Endothelial cell of umbilical vein (primary cell): ENCODE data around the gene ZBTB40. TPM values are rescaled to one million over a fixed set of nuclear protein-coding genes. Genes with fewer than 3 reads are reported as not detected.

ENCODE experiments used
- BruUV-seq: library from RNA; stranded (reverse); fragments of 400-500 nt; replicated peaks from 2 replicates; lab custom pipeline; 2021; lab: Mats Ljungman, UMichigan
- CTCF ChIA-PET: fragments of 300-600, 350-600 bp; sonication (Branson Sonifier 250); formaldehyde crosslinking; loops from one replicate; lab custom pipeline; 2021; ENCODE audit warnings: antibody characterized with exemption, inconsistent platforms; lab: Charles Lee
- POLR2A ChIA-PET: fragments of 300-600, 350-600 bp; sonication (Branson Sonifier 250); formaldehyde crosslinking; loops from one replicate; lab custom pipeline; 2021; ENCODE audit warnings: antibody characterized with exemption, inconsistent platforms; lab: Charles Lee
- DNase-seq: peaks from one replicate; pipeline ENCODE4 v3.0.0-alpha.2; 2011; ENCODE audit warnings: low read depth, low spot score
- FAIRE-seq: peaks from 2 replicates; lab custom pipeline; 2011; peaks lifted over from hg19 to GRCh38; lab: Jason Lieb, UNC
- H2AFZ ChIP-seq: 2 replicates; pipeline ENCODE4 v1.6.0; 2012; ENCODE audit warnings: low read depth, low read length, control low read depth, inconsistent platforms
- H3K27ac ChIP-seq: 2 replicates; pipeline ENCODE4 v1.5.1; 2011; ENCODE audit warnings: low read depth, mild to moderate bottlenecking, control low read depth, low read length, moderate library complexity; ENCODE audit not compliant: insufficient read depth
- H3K27me3 ChIP-seq, 2 experiments: 2 replicates each; pipeline versions ENCODE4 v1.6.0 to v1.6.1; 2011; ENCODE audit warnings: low read length in 2 of 2, mixed read lengths in 1 of 2; ENCODE audit not compliant: control insufficient read depth in 2 of 2, insufficient read depth in 2 of 2
- H3K36me3 ChIP-seq, 2 experiments: 2 replicates in 1 of 2; 3 replicates in 1 of 2; pipeline ENCODE4 v1.5.1; 2011; ENCODE audit warnings: low read length in 2 of 2, mild to moderate bottlenecking in 1 of 2, moderate library complexity in 1 of 2; ENCODE audit not compliant: control insufficient read depth in 2 of 2, insufficient read depth in 2 of 2; ENCODE audit errors: extremely low read depth in 1 of 2
- H3K4me1 ChIP-seq: 3 replicates; pipeline ENCODE4 v1.5.1; 2011; ENCODE audit warnings: mild to moderate bottlenecking, low read length; ENCODE audit not compliant: control insufficient read depth, insufficient read depth; ENCODE audit errors: extremely low read depth
- H3K4me2 ChIP-seq: 2 replicates; pipeline ENCODE4 v1.6.1; 2011; ENCODE audit warnings: low read length, control low read depth, mixed read lengths; ENCODE audit not compliant: insufficient read depth
- H3K4me3 ChIP-seq, 3 experiments: fragments of 200-600 bp in 1 of 3; sonication (generic), shearing (Covaris generic) in 1 of 3; replicated peaks in 1 of 3; 2 replicates each; pipeline ENCODE4 v1.5.1; 2011 to 2016; ENCODE audit warnings: control low read depth in 3 of 3, low read length in 3 of 3, mild to moderate bottlenecking in 2 of 3, inconsistent platforms in 1 of 3, low read depth in 1 of 3, moderate library complexity in 1 of 3; ENCODE audit not compliant: insufficient read depth in 1 of 3
- H3K79me2 ChIP-seq: 2 replicates; pipeline ENCODE4 v1.6.0; 2012; ENCODE audit warnings: low read length, inconsistent platforms; ENCODE audit not compliant: control insufficient read depth, insufficient read depth
- H3K9ac ChIP-seq: replicated peaks from 2 replicates; pipeline ENCODE3; 2011; ENCODE audit warnings: low read length, control low read depth; ENCODE audit not compliant: insufficient read depth; ENCODE audit errors: extremely low read depth
- H3K9me1 ChIP-seq: replicated peaks from 3 replicates; pipeline ENCODE4 v1.6.0; 2011; ENCODE audit warnings: mild to moderate bottlenecking, low read length; ENCODE audit not compliant: control insufficient read depth, insufficient read depth; ENCODE audit errors: extremely low read depth
- H3K9me3 ChIP-seq: replicated peaks from 2 replicates; pipeline ENCODE4 v1.5.1; 2012; ENCODE audit warnings: low read length, inconsistent platforms; ENCODE audit not compliant: control insufficient read depth, insufficient read depth
- H4K20me1 ChIP-seq: replicated peaks from 2 replicates; pipeline ENCODE3; 2011; ENCODE audit warnings: mild to moderate bottlenecking, low read length; ENCODE audit not compliant: control insufficient read depth, insufficient read depth; ENCODE audit errors: extremely low read depth
- EZH2 ChIP-seq: IDR thresholded peaks from 2 replicates; pipeline ENCODE4 v1.6.1; 2012; ENCODE audit warnings: borderline replicate concordance, low read depth, mild to moderate bottlenecking, moderate library complexity, low read length, inconsistent platforms; ENCODE audit not compliant: severe bottlenecking
- FOS ChIP-seq: IDR thresholded peaks from 2 replicates; pipeline ENCODE4 v1.6.1; 2011; ENCODE audit warnings: mild to moderate bottlenecking, low read length, moderate library complexity, borderline replicate concordance; ENCODE audit not compliant: insufficient read depth
- GATA2 ChIP-seq: IDR thresholded peaks from 2 replicates; pipeline ENCODE4 v1.7.0; 2011; ENCODE audit warnings: low read depth, mild to moderate bottlenecking, moderate library complexity, mixed read lengths, low read length; ENCODE audit not compliant: insufficient read length, insufficient read depth
- JUN ChIP-seq: IDR thresholded peaks from 2 replicates; pipeline ENCODE4 v1.6.1; 2011; ENCODE audit warnings: borderline replicate concordance, low read depth; ENCODE audit not compliant: insufficient read length, insufficient read depth
- MYC ChIP-seq: IDR thresholded peaks from one replicate; pipeline ENCODE4 v1.6.1; 2011; ENCODE audit warnings: mild to moderate bottlenecking, low read depth, low read length
- POLR2A ChIP-seq: IDR thresholded peaks from 2 replicates; pipeline ENCODE4 v1.6.1; 2012; ENCODE audit warnings: low read depth, mild to moderate bottlenecking, control low read depth, low read length
- POLR2AphosphoS5 ChIP-seq: IDR thresholded peaks from 2 replicates; pipeline ENCODE4 v1.6.1; 2012; ENCODE audit warnings: low read depth, mild to moderate bottlenecking, control low read depth, low read length, moderate library complexity; ENCODE audit not compliant: insufficient read depth
- dilution Hi-C: fragments of 300-500 bp; cut with MboI; formaldehyde crosslinking; loops from one replicate; pipeline ENCODE4 v1.15.0; 2019; ENCODE audit warnings: low sequenced_read_pairs; ENCODE audit not compliant: extremely low pct_ligation_motif_present
- intact Hi-C: fragments of 100-400 bp; cut with micrococcal nuclease; formaldehyde crosslinking; loops from one replicate; pipeline ENCODE4 v1.10.0; 2022
- polyA plus RNA-seq, 4 experiments: library from polyadenylated mRNA; depleted of rRNA in 3 of 4; stranded (reverse) in 3 of 4; unstranded in 1 of 4; fragments of >200 nt; gene quantifications; 2 replicates each; pipeline versions ENCODE4 v1.2.1 to v1.2.3, GENCODE V29; 2011 to 2012; ENCODE audit warnings: missing spikeins in 1 of 4
- total RNA-seq: library from RNA; stranded (reverse); gene quantifications from 2 replicates; pipeline ENCODE4 v1.2.3, GENCODE V29; 2021
- TF ChIP-seq, protein P1 (sequence below), 2 donors: IDR thresholded peaks; 1 replicate in 1 of 2; 2 replicates in 1 of 2; pipeline ENCODE4 v1.5.1; 2011; ENCODE audit warnings: low read length in 2 of 2, mild to moderate bottlenecking in 2 of 2, moderate library complexity in 2 of 2, control low read depth in 1 of 2, inconsistent platforms in 1 of 2, low read depth in 1 of 2; ENCODE audit not compliant: insufficient read depth in 1 of 2; ENCODE audit errors: extremely low read depth in 1 of 2
- TF ChIP-seq, protein P2 (sequence below): IDR thresholded peaks from 2 replicates; pipeline ENCODE4 v1.6.1; 2011; ENCODE audit not compliant: insufficient read depth, insufficient read length

Gene ZBTB40
- total and polyA plus RNA-seq, 2 donors (not counting 3 experiments of a cell fraction or from before 2014, with no cell fraction given) = 12.3 to 21.3 TPM

DNA sequence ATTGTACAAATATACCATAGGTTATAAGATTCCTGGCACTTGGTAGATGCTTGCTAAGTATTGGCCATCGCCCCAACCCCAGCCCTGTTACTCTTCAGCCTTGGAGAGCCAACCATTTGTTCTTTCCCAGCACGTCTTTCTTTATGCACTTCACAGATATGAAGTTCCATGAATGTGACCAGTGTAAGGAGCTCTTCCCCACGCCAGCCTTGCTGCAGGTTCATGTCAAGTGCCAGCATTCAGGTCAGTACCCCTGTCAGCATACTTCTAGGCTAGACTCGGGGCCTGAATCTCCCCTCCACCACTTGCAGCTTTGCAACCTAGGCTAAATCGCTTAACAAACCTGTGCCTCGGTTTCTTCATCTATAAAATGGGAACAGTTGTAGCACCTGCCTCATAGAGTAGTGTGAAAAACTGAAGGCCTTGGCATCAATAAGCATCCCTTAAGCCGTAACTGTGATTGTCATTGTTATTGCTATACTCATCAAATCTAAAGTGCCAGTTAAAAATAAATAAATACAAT, 70.6 kb downstream of the ZBTB40 start:
- no peak overlapping the region for H2AFZ ChIP-seq
- peaks cover 11 to 42% of the 10 kb centered on the region in 2 experiments for H3K36me3 ChIP-seq
- no peak overlapping the region for H3K27ac ChIP-seq
- no peaks in the 10 kb centered on the region for H3K9me1 ChIP-seq
- ChIA-PET CTCF (interaction anchor here (0.7 kb wide), 1 partner anchor 411 kb away, joined by 4 read pairs; no protein-coding TSS in a partner anchor), POLR2A (no interaction called here)
- no peaks in the 10 kb centered on the region for H3K27me3 ChIP-seq
- FAIRE-seq (no peak), DNase-seq (no peak)
- H3K79me2 ChIP-seq = no peaks in the 10 kb centered on the region
- no peak overlapping the region for H3K4me2 ChIP-seq
- BruUV-seq = no TSS peak
- H3K4me1 ChIP-seq = no peaks in the 10 kb centered on the region
- no peaks in the 10 kb centered on the region for H3K9me3 ChIP-seq
- TF ChIP-seq EZH2 (no peak), MYC (no peak), JUN (no peak), GATA2 (no peak), FOS (no peak), POLR2AphosphoS5 (no peak), POLR2A (no peak)
- TF ChIP-seq, protein P1, sequence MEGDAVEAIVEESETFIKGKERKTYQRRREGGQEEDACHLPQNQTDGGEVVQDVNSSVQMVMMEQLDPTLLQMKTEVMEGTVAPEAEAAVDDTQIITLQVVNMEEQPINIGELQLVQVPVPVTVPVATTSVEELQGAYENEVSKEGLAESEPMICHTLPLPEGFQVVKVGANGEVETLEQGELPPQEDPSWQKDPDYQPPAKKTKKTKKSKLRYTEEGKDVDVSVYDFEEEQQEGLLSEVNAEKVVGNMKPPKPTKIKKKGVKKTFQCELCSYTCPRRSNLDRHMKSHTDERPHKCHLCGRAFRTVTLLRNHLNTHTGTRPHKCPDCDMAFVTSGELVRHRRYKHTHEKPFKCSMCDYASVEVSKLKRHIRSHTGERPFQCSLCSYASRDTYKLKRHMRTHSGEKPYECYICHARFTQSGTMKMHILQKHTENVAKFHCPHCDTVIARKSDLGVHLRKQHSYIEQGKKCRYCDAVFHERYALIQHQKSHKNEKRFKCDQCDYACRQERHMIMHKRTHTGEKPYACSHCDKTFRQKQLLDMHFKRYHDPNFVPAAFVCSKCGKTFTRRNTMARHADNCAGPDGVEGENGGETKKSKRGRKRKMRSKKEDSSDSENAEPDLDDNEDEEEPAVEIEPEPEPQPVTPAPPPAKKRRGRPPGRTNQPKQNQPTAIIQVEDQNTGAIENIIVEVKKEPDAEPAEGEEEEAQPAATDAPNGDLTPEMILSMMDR (IDR thresholded peaks at IDR 0.05; ENCODE audit: extremely low read depth in 1 of 2, insufficient read depth in 1 of 2, low read depth in 1 of 2, low read length in 2 of 2) = no peak
- TF ChIP-seq, protein P2, sequence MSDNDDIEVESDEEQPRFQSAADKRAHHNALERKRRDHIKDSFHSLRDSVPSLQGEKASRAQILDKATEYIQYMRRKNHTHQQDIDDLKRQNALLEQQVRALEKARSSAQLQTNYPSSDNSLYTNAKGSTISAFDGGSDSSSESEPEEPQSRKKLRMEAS = no peak
- intact Hi-C loops = no loop called here
- no peaks in the 10 kb centered on the region for H4K20me1 ChIP-seq
- H3K9ac ChIP-seq = no peak overlapping the region
- dilution Hi-C loops = no loop called here
- no peak overlapping the region for H3K4me3 ChIP-seq
